ENCODE data around the gene PDGFA. TPM values are rescaled to one million over a fixed set of nuclear protein-coding genes. Genes with fewer than 3 reads are reported as not detected.
A peak's percentile ranks its signal among the peaks of the same experiment; 100 is the strongest.

Gene PDGFA
- total and polyA plus RNA-seq, 2 experiments from 2014 or later: 35.6 to 43.1 TPM

- no peak for DNase-seq (ENCODE audit: low spot score)
- H3K4me3 ChIP-seq: no peak overlapping the region
- no peaks in the 10 kb centered on the region for H3K4me1 ChIP-seq (ENCODE audit: insufficient read depth)
- no peak for TF ChIP-seq ETS1 (IDR thresholded peaks at IDR 0.05)
- no peak for TF ChIP-seq CREB1 (CRISPR knock-in tag; IDR thresholded peaks at IDR 0.05; ENCODE audit: low read depth)
- TF ChIP-seq REST (IDR thresholded peaks at IDR 0.05; ENCODE audit: unreplicated experiment): no peak
- TF ChIP-seq POLR2AphosphoS5 (IDR thresholded peaks at IDR 0.05; ENCODE audit: low read depth): no peak
- no peak for TF ChIP-seq NANOG (IDR thresholded peaks at IDR 0.05; ENCODE audit: borderline replicate concordance)
- TF ChIP-seq EZH2phosphoT487 (IDR thresholded peaks at IDR 0.05; ENCODE audit: unreplicated experiment): no peak
- TF ChIP-seq ZNF331 (CRISPR knock-in tag; IDR thresholded peaks at IDR 0.05; ENCODE audit: low read depth): no peak
- TF ChIP-seq STAT1 (IDR thresholded peaks at IDR 0.05; ENCODE audit: unreplicated experiment): no peak
- H3F3A ChIP-seq (replicated peaks; ENCODE audit: low read depth): no peaks in the 10 kb centered on the region
- H3K36me3 Mint-ChIP-seq (ENCODE audit: low read depth): peaks cover 77% of the 10 kb centered on the region
- H3K4me3 Mint-ChIP-seq: no peak overlapping the region
- H3K9me3 Mint-ChIP-seq: no peaks in the 10 kb centered on the region
- H3K9me2 ChIP-seq (ENCODE audit: insufficient read depth): no peaks in the 10 kb centered on the region
- no peak overlapping the region for H3K27ac Mint-ChIP-seq
- H3K79me2 ChIP-seq (replicated peaks; ENCODE audit: insufficient read depth): no peaks in the 10 kb centered on the region
- H3K27me3 Mint-ChIP-seq (ENCODE audit: insufficient read depth, low read depth, poor library complexity): peaks cover 9% of the 10 kb centered on the region
- H3K4me2 ChIP-seq: no peak overlapping the region
- no peaks in the 10 kb centered on the region for H3K27me3 ChIP-seq (ENCODE audit: insufficient read depth)
- peaks cover 5% of the 10 kb centered on the region for H4K20me1 ChIP-seq (replicated peaks; ENCODE audit: insufficient read depth)
- no peaks in the 10 kb centered on the region; the same call in 1 of the 2 replicates for H3K36me3 ChIP-seq (ENCODE audit: insufficient read depth)
- H3K27ac ChIP-seq (ENCODE audit: low read depth): no peak overlapping the region
- no peak for ATAC-seq
- H3K4me1 Mint-ChIP-seq: peaks cover 19% of the 10 kb centered on the region
- H2AFZ ChIP-seq: no peak overlapping the region
Measured at GRCh38 chr7:501526-501925, 18.1 kb downstream of the PDGFA start.

- Mint-ChIP-seq H3K36me3 (ENCODE audit: low read depth) (peaks cover 73% of the 10 kb centered on the region), H3K27ac (peak overlapping the region; percentile 36; the same call in 1 of the 2 replicates), H3K4me3 (no peak overlapping the region), H3K4me1 (peaks cover 22% of the 10 kb centered on the region), H3K9me3 (no peaks in the 10 kb centered on the region), H3K27me3 (ENCODE audit: insufficient read depth, low read depth, poor library complexity) (peaks cover 9% of the 10 kb centered on the region)
- Histone ChIP-seq H3K79me2 (replicated peaks; ENCODE audit: insufficient read depth) (no peaks in the 10 kb centered on the region), H3K4me1 (ENCODE audit: insufficient read depth) (no peaks in the 10 kb centered on the region), H2AFZ (no peak overlapping the region), H4K20me1 (replicated peaks; ENCODE audit: insufficient read depth) (peaks cover 5% of the 10 kb centered on the region), H3K9me2 (ENCODE audit: insufficient read depth) (no peaks in the 10 kb centered on the region), H3K36me3 (ENCODE audit: insufficient read depth) (no peaks in the 10 kb centered on the region; the same call in 1 of the 2 replicates), H3K27me3 (ENCODE audit: insufficient read depth) (no peaks in the 10 kb centered on the region), H3F3A (replicated peaks; ENCODE audit: low read depth) (no peaks in the 10 kb centered on the region), H3K27ac (ENCODE audit: low read depth) (no peak overlapping the region), H3K4me2 (no peak overlapping the region), H3K4me3 (no peak overlapping the region)
- ATAC-seq (no peak), DNase-seq (ENCODE audit: low spot score) (no peak)
- TF ChIP-seq EZH2 (IDR thresholded peaks at IDR 0.05; ENCODE audit: low read depth, unreplicated experiment) (no peak), ETS1 (IDR thresholded peaks at IDR 0.05) (no peak), JUNB (IDR thresholded peaks at IDR 0.05; ENCODE audit: unreplicated experiment) (no peak), CREB1 (CRISPR knock-in tag; IDR thresholded peaks at IDR 0.05; ENCODE audit: low read depth) (no peak), REST (IDR thresholded peaks at IDR 0.05; ENCODE audit: unreplicated experiment) (no peak), CTCF (conservative IDR thresholded peaks at IDR 0.05; ENCODE audit: low read depth in 2 of 2) (no peak), NANOG (IDR thresholded peaks at IDR 0.05; ENCODE audit: borderline replicate concordance) (no peak), EZH2phosphoT487 (IDR thresholded peaks at IDR 0.05; ENCODE audit: unreplicated experiment) (no peak)
Measured at GRCh38 chr7:500521-501420, 18.9 kb downstream of the PDGFA start.

All from GM23338 (cell line).